A549 (cell line): ENCODE measurements around the gene XRCC3. TPM values are rescaled to one million over a fixed set of nuclear protein-coding genes. Genes with fewer than 3 reads are reported as not detected.

Experiments
- ATAC-seq, 2 experiments: fragments of 200-7000 bp in 1 of 2; fragments of >200 bp in 1 of 2; cut with Nextera tagmentation in 1 of 2; cut with Tn5 transposase in 1 of 2; 3 replicates each; pipeline versions ENCODE4 v1.8.0 to v1.9.1; 2018 to 2020; ENCODE audit warnings: mild to moderate bottlenecking in 1 of 2, moderate library complexity in 1 of 2
- CTCF ChIA-PET: fragments of 300-600 bp; sonication (Branson Sonifier 250); formaldehyde crosslinking; extraction: SDS; loops from one replicate; lab custom pipeline; 2021; ENCODE audit warnings: antibody characterized with exemption, inconsistent platforms; lab: Yijun Ruan, JAX
- POLR2A ChIA-PET: fragments of 350-600 bp; formaldehyde crosslinking; extraction: SDS; loops from one replicate; lab custom pipeline; 2021; ENCODE audit warnings: antibody characterized with exemption, inconsistent platforms; lab: Yijun Ruan, JAX
- DNase-seq, 2 experiments: peaks; one replicate each; pipeline versions ENCODE4 v3.0.0 to v3.0.0-alpha.2; 2011 to 2016; ENCODE audit warnings: low read depth in 1 of 2, low spot score in 1 of 2
- FAIRE-seq: peaks from 2 replicates; lab custom pipeline; 2011; peaks lifted over from hg19 to GRCh38; lab: Jason Lieb, UNC
- H3K27ac ChIP-seq, 2 experiments: fragments of >200 bp; sonication (Bioruptor Twin); formaldehyde crosslinking; 3 replicates each; pipeline ENCODE4 v1.5.1; 2016 to 2017
- H3K4me1 ChIP-seq: fragments of >200 bp; sonication (Bioruptor Twin); formaldehyde crosslinking; 3 replicates; pipeline ENCODE4 v1.6.1; 2016
- H3K4me2 ChIP-seq: fragments of >200 bp; sonication (Bioruptor Twin); formaldehyde crosslinking; 3 replicates; pipeline ENCODE4 v1.6.1; 2016
- H3K4me3 ChIP-seq: fragments of >200 bp; sonication (Bioruptor Twin); formaldehyde crosslinking; 3 replicates; pipeline ENCODE4 v1.5.1; 2016
- H3K9me3 ChIP-seq: fragments of >200 bp; sonication (Bioruptor Twin); formaldehyde crosslinking; 3 replicates; pipeline ENCODE4 v1.6.1; 2016
- ATOH8 ChIP-seq: fragments of 250-450 bp; sonication (Bioruptor Pico); IDR thresholded peaks from 2 replicates; pipeline ENCODE4 v1.5.0; 2020; ENCODE audit warnings: low read depth, mild to moderate bottlenecking, moderate library complexity
- BCL3 ChIP-seq: fragments of >200 bp; sonication (Bioruptor Twin); formaldehyde crosslinking; IDR thresholded peaks from 3 replicates; pipeline ENCODE4 v1.6.1; 2016
- CBX2 ChIP-seq: fragments of 200-600 bp; sonication (generic); IDR thresholded peaks from 2 replicates; pipeline ENCODE4 v1.6.1; 2016; ENCODE audit warnings: low read depth, mild to moderate bottlenecking, borderline replicate concordance
- CHD2 ChIP-seq: fragments of 150-350 bp; IDR thresholded peaks from 2 replicates; pipeline ENCODE4 v1.6.1; 2014; ENCODE audit warnings: low read length; ENCODE audit not compliant: partially characterized antibody
- CHD4 ChIP-seq: fragments of 200-600 bp; sonication (generic); IDR thresholded peaks from 2 replicates; pipeline ENCODE4 v1.6.1; 2016; ENCODE audit warnings: antibody characterized with exemption, mild to moderate bottlenecking, borderline replicate concordance
- CTCF ChIP-seq: fragments of >200 bp; sonication (Bioruptor Twin); formaldehyde crosslinking; IDR thresholded peaks from 3 replicates; pipeline ENCODE4 v1.5.1; 2016
- EHF ChIP-seq: fragments of 250-450 bp; sonication (Bioruptor Pico); IDR thresholded peaks from 2 replicates; pipeline ENCODE4 v1.5.0; 2020; ENCODE audit warnings: mild to moderate bottlenecking
- EHMT2 ChIP-seq: fragments of 200-600 bp; sonication (generic); IDR thresholded peaks from 2 replicates; pipeline ENCODE4 v1.6.1; 2016; ENCODE audit warnings: antibody characterized with exemption, low read depth, mild to moderate bottlenecking, moderate library complexity
- HDAC2 ChIP-seq: fragments of 200-600 bp; sonication (generic); IDR thresholded peaks from 2 replicates; pipeline ENCODE4 v1.6.1; 2016
- HEYL ChIP-seq: fragments of 250-450 bp; sonication (Bioruptor Pico); IDR thresholded peaks from 2 replicates; pipeline ENCODE4 v1.8.0; 2021; ENCODE audit warnings: mild to moderate bottlenecking, moderate library complexity
- HMGXB4 ChIP-seq: fragments of 250-450 bp; sonication (Bioruptor Pico); IDR thresholded peaks from 2 replicates; pipeline ENCODE4 v1.5.0; 2021; ENCODE audit warnings: mild to moderate bottlenecking, moderate library complexity, borderline replicate concordance
- HOXB13 ChIP-seq: fragments of 250-450 bp; sonication (Bioruptor Pico); IDR thresholded peaks from 2 replicates; pipeline ENCODE4 v1.5.0; 2020; ENCODE audit warnings: low read depth, mild to moderate bottlenecking, moderate library complexity
- KDM1A ChIP-seq: fragments of 200-600 bp; sonication (generic); IDR thresholded peaks from 2 replicates; pipeline ENCODE4 v1.6.1; 2016; ENCODE audit warnings: low read depth, mild to moderate bottlenecking
- MAX ChIP-seq: IDR thresholded peaks from 2 replicates; pipeline ENCODE4 v1.6.1; 2012
- MAZ ChIP-seq: fragments of 150-350 bp; IDR thresholded peaks from 2 replicates; pipeline ENCODE4 v1.6.1; 2014; ENCODE audit warnings: antibody characterized with exemption, low read depth, low read length, borderline replicate concordance
- MYC ChIP-seq: IDR thresholded peaks from 2 replicates; pipeline ENCODE4 v1.6.1; 2012; ENCODE audit warnings: mild to moderate bottlenecking, inconsistent platforms, low read length, improper control_type of control experiment, borderline replicate concordance
- PHF8 ChIP-seq: fragments of 200-600 bp; sonication (generic); IDR thresholded peaks from 2 replicates; pipeline ENCODE4 v1.6.1; 2016; ENCODE audit warnings: low read depth, mild to moderate bottlenecking, antibody characterized with exemption, moderate library complexity, borderline replicate concordance
- POLR2A ChIP-seq: IDR thresholded peaks from 2 replicates; pipeline ENCODE4 v1.6.1; 2012; ENCODE audit warnings: mild to moderate bottlenecking, low read length
- RAD21 ChIP-seq, 2 experiments: fragments of >200 bp in 1 of 2; sonication (Bioruptor Twin) in 1 of 2; formaldehyde crosslinking in 1 of 2; IDR thresholded peaks in 1 of 2; conservative IDR thresholded peaks in 1 of 2; 2 replicates in 1 of 2; 3 replicates in 1 of 2; pipeline ENCODE4 v1.6.1; 2012 to 2018; ENCODE audit warnings: inconsistent platforms in 1 of 2
- TFCP2L1 ChIP-seq: fragments of 250-450 bp; sonication (Bioruptor Pico); IDR thresholded peaks from 2 replicates; pipeline ENCODE4 v1.5.0; 2021; ENCODE audit warnings: mild to moderate bottlenecking
- TP53 ChIP-seq: fragments of 250-450 bp; sonication (Bioruptor Pico); IDR thresholded peaks from 2 replicates; pipeline ENCODE4 v1.5.0; 2021; ENCODE audit warnings: mild to moderate bottlenecking, moderate library complexity
- USF2 ChIP-seq: fragments of 450-650 bp; IDR thresholded peaks from 2 replicates; pipeline ENCODE4 v1.6.1; 2014; ENCODE audit warnings: antibody characterized with exemption
- ZFP36 ChIP-seq: fragments of 450-650 bp; IDR thresholded peaks from 2 replicates; pipeline ENCODE4 v1.6.1; 2014; ENCODE audit warnings: borderline replicate concordance; ENCODE audit not compliant: partially characterized antibody
- ZNF302 ChIP-seq: fragments of 250-450 bp; sonication (Bioruptor Pico); IDR thresholded peaks from 2 replicates; pipeline ENCODE4 v1.9.0; 2021; ENCODE audit warnings: inconsistent platforms, mild to moderate bottlenecking, moderate library complexity
- WGBS: methylation state at CpG from one replicate; pipeline ENCODE4 v1.1.6; 2017; ENCODE audit errors: missing lambda C conversion rate; 5-methylcytosine and 5-hydroxymethylcytosine counted together
- polyA plus RNA-seq, 4 experiments: library from polyadenylated mRNA; depleted of rRNA in 3 of 4; stranded (reverse); fragments of >200 nt; fragmentation: RNase III in 1 of 4; extraction: RNeasy Plus Mini Kit Qiagen cat#74134 plus additional on column Dnase treatment in 1 of 4; gene quantifications; 2 replicates in 3 of 4; 3 replicates in 1 of 4; pipeline ENCODE4 v1.2.3, GENCODE V29; 2011 to 2017

The XRCC3 gene
- polyA plus RNA-seq, 2 of the 4 experiments (the other 2 are of a cell fraction): 23.0 to 28.1 TPM

GRCh38 chr14:103741876-103742275 is 26.6 kb upstream of the XRCC3 start:
- FAIRE-seq (no peak), ATAC-seq (no peak), DNase-seq (no peak)
- Histone ChIP-seq H3K4me2 (no peak overlapping the region), H3K27ac (no peak overlapping the region), H3K4me1 (no peaks in the 10 kb centered on the region), H3K4me3 (no peak overlapping the region), H3K9me3 (no peaks in the 10 kb centered on the region)
- TF ChIP-seq TP53 (CRISPR knock-in tag): no peak
- TF ChIP-seq TFCP2L1 (CRISPR knock-in tag): no peak
- no peak for TF ChIP-seq HEYL (CRISPR knock-in tag)
- TF ChIP-seq PHF8: no peak
- TF ChIP-seq POLR2A: no peak
- no peak for TF ChIP-seq ATOH8 (CRISPR knock-in tag)
- no peak for TF ChIP-seq BCL3
- TF ChIP-seq ZFP36: no peak
- TF ChIP-seq MAZ: no peak
- no peak for TF ChIP-seq CHD2
- TF ChIP-seq EHF (CRISPR knock-in tag): no peak
- TF ChIP-seq HMGXB4 (CRISPR knock-in tag): no peak
- no peak for TF ChIP-seq MAX
- TF ChIP-seq CHD4: no peak
- no peak for TF ChIP-seq EHMT2
- no peak for TF ChIP-seq CBX2
- 91% methylated on average over 7 of the region's 9 CpGs for WGBS
- CTCF ChIA-PET: interaction anchor here (0.9 kb wide), 1 partner anchor 21 kb away, joined by 3 read pairs; no protein-coding TSS in a partner anchor
- POLR2A ChIA-PET: no interaction called here

- Histone ChIP-seq H3K27ac (no peak overlapping the region), H3K9me3 (no peaks in the 10 kb centered on the region), H3K4me1 (no peaks in the 10 kb centered on the region)
- CTCF ChIA-PET: interaction anchor here (0.9 kb wide), 1 partner anchor 20 kb away, joined by 3 read pairs; no protein-coding TSS in a partner anchor
- no peak for DNase-seq
- 94% methylated on average over 13 of the region's 14 CpGs for WGBS
- ATAC-seq: no peak
- TF ChIP-seq EHMT2: no peak
- TF ChIP-seq, all 56 proteins: peak for 0
- no peak overlapping the region for H3K4me3 ChIP-seq
- no peak overlapping the region for H3K4me2 ChIP-seq
- FAIRE-seq: no peak
- POLR2A ChIA-PET: no interaction called here
These were observed 25.9 kb upstream of the XRCC3 start for GRCh38 chr14:103740991-103741689.

- no peak for ATAC-seq
- Histone ChIP-seq H3K4me1 (no peaks in the 10 kb centered on the region), H3K27ac (no peak overlapping the region), H3K4me3 (no peak overlapping the region), H3K4me2 (no peak overlapping the region), H3K9me3 (no peaks in the 10 kb centered on the region)
- FAIRE-seq: no peak
- no peak for DNase-seq
- TF ChIP-seq RAD21 (conservative IDR thresholded peaks at IDR 0.05 in 1 of 2, IDR thresholded peaks at IDR 0.05 in 1 of 2) (no peak), ZFP36 (no peak), ZNF302 (CRISPR knock-in tag) (no peak), KDM1A (no peak), USF2 (no peak), HOXB13 (no peak), MYC (no peak), HDAC2 (no peak), CTCF (no peak), PHF8 (no peak)
- ChIA-PET POLR2A (no interaction called here), CTCF (interaction anchor here (1.1 to 1.2 kb wide), 2 partner anchors 10 to 244 kb away, joined by 3 read pairs; no protein-coding TSS in a partner anchor)
- 89% methylated on average over 17 of the region's 30 CpGs for WGBS
These were observed 24.7 kb upstream of the XRCC3 start for GRCh38 chr14:103739793-103740501.
